GM19099 (cell line): ENCODE results near the gene CHML.

Experiments
- POLR2A ChIP-seq: IDR thresholded peaks from 3 replicates; pipeline ENCODE4 v1.6.1; 2011; ENCODE audit warnings: low read depth; ENCODE audit not compliant: insufficient read length; ENCODE audit errors: extremely low read depth

Gene CHML

DNA sequence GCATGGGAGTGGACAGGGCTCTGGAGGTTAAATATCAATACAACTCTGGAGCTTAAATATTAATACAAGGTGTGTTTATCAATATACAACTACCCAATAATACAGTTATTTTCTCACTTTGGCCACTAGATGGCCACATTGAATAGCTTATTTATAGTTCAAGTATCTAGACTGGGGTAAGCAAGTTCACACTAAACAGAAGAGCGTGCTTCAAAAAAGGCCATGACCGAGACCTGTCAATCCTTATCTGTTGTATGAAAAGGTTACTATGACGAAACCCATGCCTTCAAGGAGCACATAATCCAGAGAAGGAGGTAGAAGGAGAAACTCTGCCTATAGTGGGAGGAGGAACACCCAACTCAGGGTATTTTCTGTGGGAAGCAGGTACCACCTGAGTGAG is 29.1 kb downstream of the CHML start:
- TF ChIP-seq POLR2A, result no peak

DNA sequence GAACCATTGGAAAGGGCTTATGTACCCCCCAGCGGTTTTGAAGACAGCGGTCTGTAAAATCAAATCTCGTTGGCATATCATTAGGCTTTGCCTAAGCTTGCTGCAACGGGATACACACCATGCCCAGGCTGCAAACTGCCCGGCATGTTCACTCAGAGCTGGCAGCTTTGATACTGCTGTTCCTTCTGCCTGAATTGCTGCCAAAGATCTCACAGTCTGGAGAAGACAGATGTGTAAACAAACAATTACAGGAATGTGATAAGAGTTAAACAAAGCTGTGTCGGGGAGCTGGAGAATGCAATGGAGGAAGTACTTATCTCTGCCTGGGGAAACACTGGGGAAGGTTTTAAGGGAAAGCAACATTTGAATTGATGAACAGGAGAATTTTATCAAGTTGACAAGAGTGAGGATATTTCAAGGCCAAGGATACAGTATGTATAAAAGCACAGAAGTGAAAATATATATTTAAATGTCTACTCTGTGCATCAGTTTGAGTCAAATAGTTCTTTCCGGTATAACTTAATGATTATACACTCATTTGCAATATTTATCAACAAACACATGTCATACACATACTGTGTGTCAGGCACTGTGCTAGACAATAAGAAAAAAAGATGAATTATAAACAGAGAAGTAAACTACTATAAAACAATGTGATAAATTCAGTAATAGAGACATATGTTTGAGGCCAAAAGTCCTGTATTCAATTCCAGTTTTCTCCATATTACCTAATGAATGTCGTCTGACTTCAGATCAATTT is 29.9 kb downstream of the CHML start:
- no peak for TF ChIP-seq POLR2A

DNA sequence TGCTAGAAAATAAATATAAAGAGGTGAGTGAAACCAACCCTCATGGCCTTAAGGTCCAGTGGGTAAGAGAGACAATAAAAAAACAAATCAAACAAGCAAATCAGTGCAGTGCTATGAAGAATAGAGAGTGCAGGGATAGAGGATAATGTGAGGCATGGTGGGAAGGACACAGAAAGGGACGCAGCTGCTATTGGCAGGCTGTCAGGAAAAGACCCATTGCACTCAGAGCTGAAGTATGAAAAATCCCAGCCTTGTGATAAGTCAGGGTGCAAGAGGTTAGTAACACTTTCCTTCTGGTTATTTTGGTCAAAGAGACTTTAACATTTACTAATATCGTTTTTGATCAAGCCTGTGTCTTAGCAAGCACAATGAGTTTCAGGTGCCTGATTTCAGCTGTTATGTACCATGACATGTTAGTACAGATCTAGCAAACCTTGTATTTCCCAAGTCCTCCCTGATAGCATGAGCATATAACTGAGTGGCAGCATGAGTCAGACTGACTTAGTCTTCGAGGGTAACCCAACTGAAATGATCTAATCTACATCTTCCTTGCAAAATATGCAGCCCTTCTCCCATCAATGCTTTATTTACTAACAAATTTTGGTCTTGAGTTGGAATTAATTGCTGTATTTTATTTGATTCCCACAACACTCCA is 31.7 kb downstream of the CHML start:
- no peak for TF ChIP-seq POLR2A

GRCh38 chr1:241607497-241607896 is 32.7 kb downstream of the CHML start:
- no peak for TF ChIP-seq POLR2A

- no peak for TF ChIP-seq POLR2A
These were observed 33.6 kb downstream of the CHML start for GRCh38 chr1:241606544-241606943.

- TF ChIP-seq POLR2A, result no peak
These were observed 34.9 kb downstream of the CHML start for GRCh38 chr1:241605146-241605805.

DNA sequence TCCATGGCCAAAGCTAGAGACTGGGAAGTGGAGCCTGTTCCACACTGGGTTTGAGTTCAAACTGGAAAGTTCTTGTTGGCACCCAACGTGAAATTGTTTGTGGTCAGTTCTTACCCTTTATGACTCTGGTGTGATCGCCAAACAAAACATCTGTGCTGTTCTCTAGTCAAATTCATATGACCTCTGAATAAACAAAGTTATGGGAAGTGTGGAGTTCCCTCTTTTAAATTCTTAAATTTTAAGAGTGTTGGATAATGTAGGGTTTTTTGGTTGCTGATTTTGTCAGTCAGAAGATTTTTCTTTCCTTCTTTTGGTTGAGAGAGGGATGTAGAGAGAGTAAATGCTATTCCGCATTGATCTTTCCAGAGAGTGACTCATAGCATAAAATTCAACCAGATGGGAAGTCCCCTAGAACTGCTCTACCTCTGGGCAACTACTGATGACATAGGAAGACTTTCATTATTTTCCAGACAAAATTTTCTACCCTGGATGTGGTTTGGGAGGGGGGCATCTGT is 36.4 kb downstream of the CHML start:
- no peak for TF ChIP-seq POLR2A

DNA sequence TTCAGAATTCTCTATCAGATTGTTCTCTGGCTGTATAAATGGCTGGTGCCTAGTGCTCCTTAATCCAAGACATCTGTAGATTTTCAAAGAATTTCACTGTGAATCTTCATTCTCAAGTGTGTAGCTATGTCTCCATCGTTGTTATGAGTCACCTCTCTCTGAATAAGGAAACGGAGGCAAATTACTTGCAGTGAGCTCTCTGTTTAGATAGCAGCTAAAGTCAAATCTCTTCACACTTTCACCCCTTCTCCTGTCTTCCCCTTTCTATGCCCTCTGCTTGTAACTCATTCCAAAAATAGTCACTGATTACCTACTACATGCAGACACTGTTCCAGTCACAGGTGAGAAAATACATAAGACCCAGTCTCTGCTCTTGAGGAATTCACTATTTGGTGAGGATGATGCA is 39.7 kb downstream of the CHML start:
- TF ChIP-seq POLR2A, result no peak

GRCh38 chr1:241598249-241598648 is 41.9 kb downstream of the CHML start:
- no peak for TF ChIP-seq POLR2A

DNA sequence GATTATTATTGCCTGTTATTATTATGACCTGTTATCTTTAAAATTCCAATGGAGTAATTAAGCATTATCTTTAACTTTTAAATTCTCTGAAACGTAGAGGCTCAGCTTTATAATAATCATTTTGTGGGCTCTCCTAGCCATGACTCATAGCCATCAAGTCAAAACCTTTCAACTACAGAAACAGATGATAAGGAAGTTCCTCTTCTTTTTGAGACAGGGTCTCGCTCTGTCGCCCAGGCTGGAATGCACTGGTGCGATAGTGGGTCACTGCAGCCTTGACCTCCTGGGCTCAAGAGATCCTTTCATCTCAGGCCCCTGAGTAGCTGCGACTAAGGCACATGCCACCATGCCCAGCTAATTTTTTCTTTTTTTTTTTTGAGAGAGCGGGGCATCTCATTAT is 43.5 kb downstream of the CHML start:
- no peak for TF ChIP-seq POLR2A

GRCh38 chr1:241593186-241593585 is 47.0 kb downstream of the CHML start:
- TF ChIP-seq POLR2A, result no peak

- no peak for TF ChIP-seq POLR2A
These were observed 47.8 kb downstream of the CHML start for GRCh38 chr1:241592273-241592958.

DNA sequence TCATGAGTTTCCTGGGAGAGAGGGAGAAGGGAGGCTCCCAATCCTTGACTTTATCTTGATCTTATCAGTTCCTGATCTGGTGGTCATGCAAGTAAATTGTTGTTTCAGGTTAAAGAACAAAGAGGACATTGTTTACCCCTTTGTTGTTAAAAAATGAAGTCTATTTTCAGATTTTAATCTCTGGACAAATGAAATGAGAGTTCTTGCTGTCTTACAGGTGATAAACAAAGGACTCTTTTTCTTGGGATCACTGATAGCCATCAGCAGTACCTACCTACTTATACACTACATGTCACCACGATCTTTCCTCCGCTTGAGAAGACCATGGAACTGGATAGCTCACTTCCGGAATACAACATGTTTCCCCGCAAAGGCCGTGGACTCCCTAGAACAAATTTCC is 48.4 kb downstream of the CHML start:
- TF ChIP-seq POLR2A, result no peak

DNA sequence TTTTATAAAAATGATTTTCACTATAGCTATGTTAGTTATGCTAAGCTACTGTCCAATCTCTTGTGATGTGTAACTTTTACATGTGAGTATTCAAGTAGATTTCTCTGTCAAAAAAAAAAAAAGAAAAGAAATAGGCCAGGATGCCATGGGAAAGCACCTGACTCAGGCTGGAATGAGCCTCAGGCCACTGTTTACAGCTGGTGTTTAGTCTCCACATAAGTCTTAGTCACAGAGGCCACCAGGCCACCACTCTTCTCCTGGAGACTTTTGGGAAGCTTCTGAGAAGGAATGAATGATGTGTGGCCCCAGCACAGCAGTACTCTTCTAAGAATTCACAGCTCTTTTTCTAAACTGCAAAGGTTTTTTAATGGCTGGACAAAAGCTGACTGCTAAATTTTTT is 48.9 kb downstream of the CHML start:
- no peak for TF ChIP-seq POLR2A

GRCh38 chr1:241590719-241591118 is 49.5 kb downstream of the CHML start:
- no peak for TF ChIP-seq POLR2A
